Adrenal gland (tissue), 12 donors: ENCODE data around the gene METTL2A. TPM values are rescaled to one million over a fixed set of nuclear protein-coding genes. Genes with fewer than 3 reads are reported as not detected.
"Not testable (repeated sequence)": the region's sequence is repeated elsewhere in the genome, so short reads cannot be mapped to it uniquely, and the experiment has no call there.

Source experiments
- DNase-seq, 7 donors: peaks; one replicate each; pipeline ENCODE4 v3.0.0-alpha.2; 2019 to 2020
- H3K27ac ChIP-seq, 5 donors: fragments of 200-600 bp; sonication (generic) in 4 of 5; 1 replicate in 3 of 5; 2 replicates in 2 of 5; pipeline versions ENCODE4 v1.5.1 to v1.8.0; 2016 to 2020; ENCODE audit warnings: mild to moderate bottlenecking in 1 of 5
- H3K27me3 ChIP-seq: fragments of 200-600 bp; 2 replicates; pipeline ENCODE4 v1.8.0; 2021
- H3K36me3 ChIP-seq, 2 donors: fragments of 200-600 bp; replicated peaks in 1 of 2; 1 replicate in 1 of 2; 2 replicates in 1 of 2; pipeline versions ENCODE4 v1.5.1 to v1.8.0; 2018 to 2022
- H3K4me1 ChIP-seq, 2 donors: fragments of 200-600 bp; replicated peaks in 1 of 2; 1 replicate in 1 of 2; 2 replicates in 1 of 2; pipeline versions ENCODE4 v1.5.1 to v1.8.0; 2018 to 2021
- H3K4me3 ChIP-seq, 4 donors: fragments of 200-600 bp; sonication (generic) in 3 of 4; one replicate each; pipeline ENCODE4 v1.5.1; 2016 to 2018
- H3K9me3 ChIP-seq, 3 donors: fragments of 200-600 bp; sonication (generic) in 1 of 3; replicated peaks in 1 of 3; 1 replicate in 2 of 3; 2 replicates in 1 of 3; pipeline versions ENCODE4 v1.5.1 to v1.8.0; 2016 to 2021
- WGBS, 4 donors: extraction: QIAGEN DNeasy Blood & Tissue Kit in 2 of 4; methylation state at CpG; one replicate each; pipeline versions ENCODE4 v1.1.5 to v1.1.7; 2013 to 2017; 5-methylcytosine and 5-hydroxymethylcytosine counted together
- intact Hi-C, 2 donors: fragments of 100-400 bp; cut with DNase I; formaldehyde crosslinking; loops; one replicate each; pipeline versions ENCODE4 v1.14.1 to v1.15.0; 2022 to 2023
- polyA plus RNA-seq, 3 donors: library from polyadenylated mRNA; stranded (reverse); fragments of 200-250 nt in 2 of 3; fragments of 350-450 nt in 1 of 3; fragmentation: Illumina TruSeq in 1 of 3; extraction: RNeasy Lipid Tissue Mini Kit (QIAGEN cat#74804) in 1 of 3; gene quantifications; one replicate each; pipeline ENCODE4 v1.2.3, GENCODE V29; 2013 to 2014
- small RNA-seq, 2 donors: library from RNA; depleted of rRNA; stranded (forward); fragments of <200 nt; gene quantifications; one replicate each; pipeline ENCODE3, GENCODE V24; 2016
- total RNA-seq, 9 donors: library from RNA; depleted of rRNA in 4 of 9; stranded (reverse); fragments of >200 nt in 4 of 9; fragments of 120-200 nt in 1 of 9; fragmentation: NEBNext Ultra II Directional in 1 of 9; extraction: Animal tissue kit (Norgen Biotek cat#: 25700) in 1 of 9; gene quantifications; one replicate each; pipeline versions ENCODE4 v1.1.0 to v1.2.4, GENCODE V29; 2013 to 2023
- donor health status: healthy with polysubstance abuse.
- donor health status: Bipolar disorder and iron deficiency.
- donor health status: DM: yes; HTN: yes; CAD: no.
- donor health status: DM: no; HTN: no; CAD: no.
- donor health status: DM: no; HTN: no; CAD: no.
- donor health status: DM: yes; HTN: yes; CAD: no.

METTL2A gene
- total and polyA plus RNA-seq, 12 donors, result 5.1 to 31.2 (median 18.3) TPM

DNA sequence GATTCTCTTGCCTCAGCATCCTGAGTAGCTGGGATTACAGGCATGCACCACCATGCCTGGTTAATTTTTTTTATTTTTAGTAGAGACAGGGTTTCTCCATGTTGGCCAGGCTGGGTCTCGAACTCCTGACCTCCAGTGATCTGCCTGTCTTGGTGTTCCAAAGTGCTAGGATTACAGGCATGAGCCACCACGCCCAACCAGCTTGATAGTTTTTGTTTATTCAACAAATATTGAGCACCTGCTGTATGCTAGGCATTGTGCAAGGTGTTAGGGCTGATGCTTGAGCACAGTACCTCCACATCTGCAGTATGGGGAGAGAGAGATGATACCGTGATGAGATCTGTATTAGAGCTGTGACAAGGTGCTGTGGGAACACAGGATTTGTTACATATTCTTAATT, 58.9 kb downstream of the METTL2A start:
- H3K4me1 ChIP-seq, result peaks cover 0 to 30% of the 10 kb centered on the region in 2 donors
- H3K4me3 ChIP-seq, H3K27ac ChIP-seq, H3K27me3 ChIP-seq, intact Hi-C loops, H3K36me3 ChIP-seq, H3K9me3 ChIP-seq: not testable (repeated sequence)
- DNase-seq, result peak in 1 of 7 donors; percentile 24
- WGBS, 4 donors, result 83 to 93% (median 90%) methylated on average over 2 to 3 of the region's 3 CpGs

DNA sequence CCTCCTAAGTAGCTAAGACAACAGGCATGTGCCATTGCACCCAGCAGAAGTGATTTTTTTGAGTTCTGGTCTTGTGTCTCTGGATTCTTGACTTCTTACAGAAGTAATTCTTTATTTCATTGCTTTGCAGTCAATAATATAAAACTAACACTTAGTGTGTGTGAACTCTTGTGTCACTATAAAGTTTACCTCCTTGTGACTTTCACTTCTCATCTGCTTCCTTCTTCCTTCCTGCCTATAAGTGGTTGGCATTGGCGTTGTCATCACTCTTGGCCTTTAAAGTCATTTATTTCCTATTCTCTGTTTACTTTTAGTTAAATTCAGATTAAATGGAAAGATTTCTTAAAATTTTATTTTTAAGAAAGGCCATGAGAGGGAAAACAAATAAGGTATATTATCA, 67.3 kb downstream of the METTL2A start:
- DNase-seq, H3K27me3 ChIP-seq, H3K27ac ChIP-seq, H3K9me3 ChIP-seq, H3K36me3 ChIP-seq, H3K4me1 ChIP-seq, intact Hi-C loops, H3K4me3 ChIP-seq: not testable (repeated sequence)
- WGBS, 4 donors, result 61 to 86% (median 72%) methylated on average over 1 of the region's 1 CpG

- intact Hi-C loops, DNase-seq, H3K27ac ChIP-seq, H3K36me3 ChIP-seq, H3K27me3 ChIP-seq, H3K4me1 ChIP-seq, H3K9me3 ChIP-seq, H3K4me3 ChIP-seq: not testable (repeated sequence)
- 86 to 93% (median 88%) methylated on average over 5 of the region's 5 CpGs for WGBS, 4 donors
Observed at GRCh38 chr17:62493049-62493655, 69.5 kb downstream of the METTL2A start.

- H3K9me3 ChIP-seq, H3K36me3 ChIP-seq, H3K4me1 ChIP-seq, H3K27me3 ChIP-seq, H3K27ac ChIP-seq, H3K4me3 ChIP-seq, DNase-seq, intact Hi-C loops: not testable (repeated sequence)
- whole genome bisulfite sequencing, 4 donors, result 88 to 95% (median 91%) methylated on average over 7 of the region's 7 CpGs
Observed at GRCh38 chr17:62494073-62494472, 70.4 kb downstream of the METTL2A start.

- H3K9me3 ChIP-seq, intact Hi-C loops, H3K27ac ChIP-seq, H3K4me1 ChIP-seq, H3K27me3 ChIP-seq, DNase-seq, H3K36me3 ChIP-seq, H3K4me3 ChIP-seq: not testable (repeated sequence)
- 87 to 95% (median 95%) methylated on average over 4 of the region's 4 CpGs for WGBS, 4 donors
Observed at GRCh38 chr17:62496344-62496743, 72.6 kb downstream of the METTL2A start.

DNA sequence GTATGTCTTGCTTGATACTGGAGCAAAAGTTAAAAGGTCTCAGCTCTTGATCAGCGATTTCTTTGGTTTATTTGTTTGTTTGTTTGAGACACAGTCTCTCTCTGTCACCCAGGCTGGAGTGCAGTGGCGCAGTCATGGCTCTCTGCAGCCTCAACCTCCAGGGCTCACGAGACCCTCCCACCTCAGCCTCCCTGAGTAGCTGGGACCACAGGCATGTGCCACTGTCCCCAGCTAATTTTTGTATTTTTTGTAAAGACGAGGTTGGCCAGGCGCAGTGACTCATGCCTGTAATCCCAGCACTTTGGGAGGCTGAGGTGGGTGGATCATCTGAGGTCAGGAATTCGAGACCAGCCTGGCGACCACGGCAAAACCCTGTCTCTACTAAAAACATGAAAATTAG, 75.1 kb downstream of the METTL2A start:
- H3K9me3 ChIP-seq, intact Hi-C loops, DNase-seq, H3K27ac ChIP-seq, H3K4me1 ChIP-seq, H3K27me3 ChIP-seq, H3K36me3 ChIP-seq, H3K4me3 ChIP-seq: not testable (repeated sequence)
- 73 to 91% (median 86%) methylated on average over 8 of the region's 8 CpGs for WGBS, 4 donors

Small RNA genes within 50 kb of the gene (small RNA-seq; reads per million reads assigned to genes)
- gene RNU7-52P, result 0 reads per million in 2 donors

Other genes starting within 250 kb of the METTL2A start
- gene EFCAB3, start 43.3 kb upstream of the METTL2A start, total RNA-seq, result not detected
- not detected for gene EFCAB3, start 43.3 kb upstream of the METTL2A start, polyA plus RNA-seq
- gene TLK2, start 54.9 kb downstream of the METTL2A start, total RNA-seq, result 10 to 100 TPM; 18.2 to 68.3 (median 31.6) TPM
- gene TLK2, start 54.9 kb downstream of the METTL2A start, polyA plus RNA-seq, result 10 to 100 TPM; 13.2 to 55.9 (median 13.6) TPM
- gene MRC2, start 203.8 kb downstream of the METTL2A start, total RNA-seq, result 10 to 100 TPM; 13.2 to 68.3 (median 32.9) TPM
- gene MRC2, start 203.8 kb downstream of the METTL2A start, polyA plus RNA-seq, result 10 to 100 TPM in 2 of 3 donors, 1 to 10 TPM in 1; 5.2 to 41.3 (median 22.3) TPM